Measurements from ENCODE around the gene HMGN2.

DNA sequence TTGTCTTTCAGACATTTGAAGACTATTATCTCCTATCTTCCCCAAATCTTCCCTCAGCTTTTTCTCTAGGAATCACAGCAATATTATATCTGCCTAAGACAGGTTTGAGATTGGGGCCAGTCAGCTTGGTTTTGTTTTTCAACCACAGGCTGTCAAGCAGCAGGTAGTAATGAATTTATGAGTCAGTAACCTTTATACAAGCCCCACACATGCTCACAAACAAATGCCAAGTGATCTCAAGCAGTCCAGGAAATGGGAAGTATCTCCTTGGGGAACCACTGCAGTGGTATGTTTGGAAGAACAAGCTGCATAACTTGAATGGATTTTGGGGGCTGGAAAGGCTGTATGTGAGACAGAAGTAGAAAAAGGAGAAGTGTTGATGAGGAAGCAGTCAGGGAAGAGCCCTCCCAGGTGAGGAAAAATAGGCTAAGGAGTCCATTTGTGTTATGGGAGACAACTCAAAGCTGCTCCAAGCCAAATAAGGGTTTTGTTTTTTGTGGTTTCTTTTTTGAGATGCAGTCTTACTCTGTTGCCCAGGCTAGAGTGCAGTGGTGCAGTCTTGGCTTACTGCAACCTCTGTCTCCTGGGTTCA lies 38.0 kb upstream of the HMGN2 start:
- TF ChIP-seq, protein P1, sequence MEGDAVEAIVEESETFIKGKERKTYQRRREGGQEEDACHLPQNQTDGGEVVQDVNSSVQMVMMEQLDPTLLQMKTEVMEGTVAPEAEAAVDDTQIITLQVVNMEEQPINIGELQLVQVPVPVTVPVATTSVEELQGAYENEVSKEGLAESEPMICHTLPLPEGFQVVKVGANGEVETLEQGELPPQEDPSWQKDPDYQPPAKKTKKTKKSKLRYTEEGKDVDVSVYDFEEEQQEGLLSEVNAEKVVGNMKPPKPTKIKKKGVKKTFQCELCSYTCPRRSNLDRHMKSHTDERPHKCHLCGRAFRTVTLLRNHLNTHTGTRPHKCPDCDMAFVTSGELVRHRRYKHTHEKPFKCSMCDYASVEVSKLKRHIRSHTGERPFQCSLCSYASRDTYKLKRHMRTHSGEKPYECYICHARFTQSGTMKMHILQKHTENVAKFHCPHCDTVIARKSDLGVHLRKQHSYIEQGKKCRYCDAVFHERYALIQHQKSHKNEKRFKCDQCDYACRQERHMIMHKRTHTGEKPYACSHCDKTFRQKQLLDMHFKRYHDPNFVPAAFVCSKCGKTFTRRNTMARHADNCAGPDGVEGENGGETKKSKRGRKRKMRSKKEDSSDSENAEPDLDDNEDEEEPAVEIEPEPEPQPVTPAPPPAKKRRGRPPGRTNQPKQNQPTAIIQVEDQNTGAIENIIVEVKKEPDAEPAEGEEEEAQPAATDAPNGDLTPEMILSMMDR (IDR thresholded peaks at IDR 0.05), result no peak
- TF ChIP-seq ZNF263 (CRISPR knock-in tag; IDR thresholded peaks at IDR 0.05; ENCODE audit: low read depth) (no peak), ZBTB21 (CRISPR knock-in tag; IDR thresholded peaks at IDR 0.05; ENCODE audit: borderline replicate concordance) (no peak), OVOL2 (CRISPR knock-in tag; IDR thresholded peaks at IDR 0.05; ENCODE audit: borderline replicate concordance) (no peak), MYBL2 (CRISPR knock-in tag; IDR thresholded peaks at IDR 0.05) (no peak), ETV6 (CRISPR knock-in tag; IDR thresholded peaks at IDR 0.05) (no peak)
- TF ChIP-seq, protein P2, sequence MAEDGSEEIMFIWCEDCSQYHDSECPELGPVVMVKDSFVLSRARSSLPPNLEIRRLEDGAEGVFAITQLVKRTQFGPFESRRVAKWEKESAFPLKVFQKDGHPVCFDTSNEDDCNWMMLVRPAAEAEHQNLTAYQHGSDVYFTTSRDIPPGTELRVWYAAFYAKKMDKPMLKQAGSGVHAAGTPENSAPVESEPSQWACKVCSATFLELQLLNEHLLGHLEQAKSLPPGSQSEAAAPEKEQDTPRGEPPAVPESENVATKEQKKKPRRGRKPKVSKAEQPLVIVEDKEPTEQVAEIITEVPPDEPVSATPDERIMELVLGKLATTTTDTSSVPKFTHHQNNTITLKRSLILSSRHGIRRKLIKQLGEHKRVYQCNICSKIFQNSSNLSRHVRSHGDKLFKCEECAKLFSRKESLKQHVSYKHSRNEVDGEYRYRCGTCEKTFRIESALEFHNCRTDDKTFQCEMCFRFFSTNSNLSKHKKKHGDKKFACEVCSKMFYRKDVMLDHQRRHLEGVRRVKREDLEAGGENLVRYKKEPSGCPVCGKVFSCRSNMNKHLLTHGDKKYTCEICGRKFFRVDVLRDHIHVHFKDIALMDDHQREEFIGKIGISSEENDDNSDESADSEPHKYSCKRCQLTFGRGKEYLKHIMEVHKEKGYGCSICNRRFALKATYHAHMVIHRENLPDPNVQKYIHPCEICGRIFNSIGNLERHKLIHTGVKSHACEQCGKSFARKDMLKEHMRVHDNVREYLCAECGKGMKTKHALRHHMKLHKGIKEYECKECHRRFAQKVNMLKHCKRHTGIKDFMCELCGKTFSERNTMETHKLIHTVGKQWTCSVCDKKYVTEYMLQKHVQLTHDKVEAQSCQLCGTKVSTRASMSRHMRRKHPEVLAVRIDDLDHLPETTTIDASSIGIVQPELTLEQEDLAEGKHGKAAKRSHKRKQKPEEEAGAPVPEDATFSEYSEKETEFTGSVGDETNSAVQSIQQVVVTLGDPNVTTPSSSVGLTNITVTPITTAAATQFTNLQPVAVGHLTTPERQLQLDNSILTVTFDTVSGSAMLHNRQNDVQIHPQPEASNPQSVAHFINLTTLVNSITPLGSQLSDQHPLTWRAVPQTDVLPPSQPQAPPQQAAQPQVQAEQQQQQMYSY (CRISPR knock-in tag; IDR thresholded peaks at IDR 0.05), result no peak

Data from WTC11 (cell line).